LNCaP clone FGC (cell line): ENCODE data around the gene TXNDC16.

ENCODE experiments used
- DNase-seq: peaks from one replicate; pipeline ENCODE4 v3.0.0-alpha.2; 2011; ENCODE audit warnings: low read depth
- H3K4me3 ChIP-seq: 2 replicates; pipeline ENCODE4 v1.5.1; 2011; ENCODE audit warnings: mild to moderate bottlenecking, low read depth, low read length, control low read depth
- TF ChIP-seq, protein P1 (sequence below): IDR thresholded peaks from 2 replicates; pipeline ENCODE4 v1.5.1; 2012; ENCODE audit warnings: mild to moderate bottlenecking; ENCODE audit not compliant: control insufficient read depth, insufficient read depth; ENCODE audit errors: extremely low read depth

Gene TXNDC16

GRCh38 chr14:52545584-52546317, 6.6 kb downstream of the TXNDC16 start:
- TF ChIP-seq, protein P1, sequence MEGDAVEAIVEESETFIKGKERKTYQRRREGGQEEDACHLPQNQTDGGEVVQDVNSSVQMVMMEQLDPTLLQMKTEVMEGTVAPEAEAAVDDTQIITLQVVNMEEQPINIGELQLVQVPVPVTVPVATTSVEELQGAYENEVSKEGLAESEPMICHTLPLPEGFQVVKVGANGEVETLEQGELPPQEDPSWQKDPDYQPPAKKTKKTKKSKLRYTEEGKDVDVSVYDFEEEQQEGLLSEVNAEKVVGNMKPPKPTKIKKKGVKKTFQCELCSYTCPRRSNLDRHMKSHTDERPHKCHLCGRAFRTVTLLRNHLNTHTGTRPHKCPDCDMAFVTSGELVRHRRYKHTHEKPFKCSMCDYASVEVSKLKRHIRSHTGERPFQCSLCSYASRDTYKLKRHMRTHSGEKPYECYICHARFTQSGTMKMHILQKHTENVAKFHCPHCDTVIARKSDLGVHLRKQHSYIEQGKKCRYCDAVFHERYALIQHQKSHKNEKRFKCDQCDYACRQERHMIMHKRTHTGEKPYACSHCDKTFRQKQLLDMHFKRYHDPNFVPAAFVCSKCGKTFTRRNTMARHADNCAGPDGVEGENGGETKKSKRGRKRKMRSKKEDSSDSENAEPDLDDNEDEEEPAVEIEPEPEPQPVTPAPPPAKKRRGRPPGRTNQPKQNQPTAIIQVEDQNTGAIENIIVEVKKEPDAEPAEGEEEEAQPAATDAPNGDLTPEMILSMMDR, result no peak
- peak; percentile 93 for DNase-seq
- H3K4me3 ChIP-seq, result peak overlapping the region; percentile 8

- TF ChIP-seq, protein P1, result no peak
- H3K4me3 ChIP-seq, result no peak overlapping the region
- no peak for DNase-seq
Measured at GRCh38 chr14:52538623-52539022, 13.7 kb downstream of the TXNDC16 start.

DNA sequence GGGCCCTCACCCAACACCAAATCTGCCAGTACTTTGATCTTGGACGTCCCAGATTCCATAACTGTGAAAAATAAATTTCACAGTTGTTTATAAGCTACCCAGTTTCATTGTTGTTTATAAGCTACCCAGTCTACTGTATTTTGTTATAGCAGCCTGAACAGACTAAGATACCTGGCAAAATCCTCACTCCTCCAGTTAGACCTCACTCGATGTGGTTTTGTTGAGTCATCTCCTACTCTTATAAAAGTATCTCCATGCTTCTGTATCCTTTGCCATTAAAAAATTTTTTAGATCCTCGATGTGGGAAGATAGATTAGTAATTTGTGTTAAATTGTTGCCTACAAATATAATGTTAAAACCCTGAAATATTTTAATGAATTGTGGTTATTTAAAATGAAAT, 16.0 kb downstream of the TXNDC16 start:
- H3K4me3 ChIP-seq, result no peak overlapping the region
- TF ChIP-seq, protein P1, result no peak
- no peak for DNase-seq

- TF ChIP-seq, protein P1, result no peak
- no peak for DNase-seq
Measured at GRCh38 chr14:52531481-52531880, 20.8 kb downstream of the TXNDC16 start.

DNA sequence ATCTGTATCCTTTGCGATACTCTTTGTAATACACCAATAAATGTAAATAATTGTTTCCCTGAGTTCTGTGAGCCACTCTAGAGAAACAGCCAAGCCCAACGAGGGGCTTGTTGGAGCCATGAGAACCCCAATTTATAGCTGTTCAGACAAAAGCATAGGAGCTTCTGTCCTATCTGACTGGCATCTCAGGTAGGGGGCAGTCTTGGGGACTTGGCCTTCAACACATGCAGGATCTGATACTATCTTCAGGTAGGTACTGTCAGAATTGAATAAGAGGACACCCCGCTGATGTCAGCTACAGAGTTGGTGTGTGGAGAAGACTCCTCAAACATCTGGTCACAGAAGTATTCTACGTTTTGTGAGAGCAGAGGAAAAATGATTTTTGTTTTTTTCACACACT, 25.3 kb downstream of the TXNDC16 start:
- H3K4me3 ChIP-seq, result no peak overlapping the region
- DNase-seq, result no peak
- TF ChIP-seq, protein P1, result no peak

More at GRCh38 chr14:52531481-52531880, 20.8 kb downstream of the TXNDC16 start:
- H3K4me3 ChIP-seq, result no peak overlapping the region

- TF ChIP-seq, protein P1, result no peak
- no peak for DNase-seq
- H3K4me3 ChIP-seq, result no peak overlapping the region
Measured at GRCh38 chr14:52522581-52523345, 29.5 kb downstream of the TXNDC16 start.

GRCh38 chr14:52522033-52522432, 30.3 kb downstream of the TXNDC16 start:
- DNase-seq, result peak; percentile 59
- no peak overlapping the region for H3K4me3 ChIP-seq
- TF ChIP-seq, protein P1, result no peak
